ENCODE results near the gene HIC2. TPM values are rescaled to one million over a fixed set of nuclear protein-coding genes. Genes with fewer than 3 reads are reported as not detected.
"Not testable (repeated sequence)": the region's sequence is repeated elsewhere in the genome, so short reads cannot be mapped to it uniquely, and the experiment has no call there.

Gene HIC2
- total RNA-seq, 1 donor: 3.3 TPM

DNA sequence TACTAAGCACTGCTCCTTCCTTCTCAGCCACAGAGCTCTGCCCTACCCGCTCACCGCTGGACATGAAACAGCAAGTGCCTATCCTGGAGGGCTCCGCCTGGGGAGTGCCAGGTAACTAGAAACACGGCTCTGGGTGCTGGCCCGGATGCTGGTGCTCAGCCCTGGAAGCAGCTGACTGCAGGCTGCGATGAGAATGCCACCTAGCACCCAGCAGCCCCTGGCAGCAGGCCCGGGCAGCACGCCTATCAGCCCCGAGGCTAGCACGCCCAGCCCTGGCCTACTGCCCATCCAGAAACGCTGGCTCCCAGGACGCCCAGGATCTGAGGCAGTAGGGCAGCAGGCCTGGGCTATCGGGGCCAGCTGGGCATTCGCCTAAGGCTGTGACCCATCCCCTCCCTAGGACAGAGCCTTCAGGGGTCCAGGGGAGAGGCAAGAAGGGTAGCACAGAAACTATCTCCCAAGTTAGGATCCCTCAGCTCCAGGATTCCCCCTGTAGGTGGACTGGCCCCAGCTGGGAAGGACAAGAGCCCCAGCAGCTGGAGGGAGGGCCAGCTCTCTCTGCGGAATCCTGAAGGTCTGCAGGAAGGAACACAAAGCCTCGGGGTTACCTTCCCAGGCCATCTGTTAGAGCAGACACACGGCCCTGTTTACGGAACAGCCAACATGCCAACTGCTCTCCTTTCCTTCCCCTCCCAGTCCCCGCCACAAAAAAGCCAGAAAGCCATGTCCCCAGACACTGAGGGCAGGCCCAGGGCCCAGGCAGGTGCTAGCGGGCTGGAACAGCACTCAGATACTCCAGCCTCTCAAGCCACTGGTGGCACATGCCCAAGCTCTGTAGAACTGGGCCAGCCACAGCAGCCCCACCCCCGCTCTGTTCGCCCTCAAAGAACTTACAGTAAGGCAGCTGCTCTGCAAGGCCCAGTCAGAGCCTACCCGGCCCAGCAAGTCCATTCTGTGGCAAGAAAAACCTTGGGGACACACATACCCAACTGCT lies 76.9 kb downstream of the HIC2 start:
- not testable (repeated sequence) for DNase-seq (ENCODE audit: low read depth); H3K4me3 ChIP-seq (ENCODE audit: low read depth, low read length)

- not testable (repeated sequence) for H3K4me3 ChIP-seq (ENCODE audit: low read depth, low read length); DNase-seq (ENCODE audit: low read depth)
Observed at GRCh38 chr22:21497984-21498383, 80.8 kb downstream of the HIC2 start.

DNA sequence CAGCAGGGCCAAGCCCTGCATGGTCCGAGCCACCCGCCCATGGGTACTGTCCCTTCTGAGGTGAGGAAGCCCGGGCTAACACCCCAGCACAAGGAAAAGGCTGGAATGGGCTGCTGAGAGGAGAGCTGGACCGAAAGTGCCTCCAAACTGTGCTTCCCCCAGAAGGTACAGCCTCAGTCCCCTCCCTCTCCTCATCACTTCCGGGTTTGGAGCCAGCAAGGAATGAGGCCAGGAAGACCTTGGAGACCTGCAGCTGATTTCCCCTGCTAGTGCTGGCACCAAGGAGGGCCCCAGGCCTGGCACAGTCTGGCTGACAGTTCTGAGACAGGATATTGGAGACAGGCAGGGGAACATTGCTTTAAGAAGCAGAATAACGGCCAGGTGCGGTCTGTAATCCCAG lies 81.3 kb downstream of the HIC2 start:
- not testable (repeated sequence) for H3K4me3 ChIP-seq (ENCODE audit: low read depth, low read length); DNase-seq (ENCODE audit: low read depth)

DNA sequence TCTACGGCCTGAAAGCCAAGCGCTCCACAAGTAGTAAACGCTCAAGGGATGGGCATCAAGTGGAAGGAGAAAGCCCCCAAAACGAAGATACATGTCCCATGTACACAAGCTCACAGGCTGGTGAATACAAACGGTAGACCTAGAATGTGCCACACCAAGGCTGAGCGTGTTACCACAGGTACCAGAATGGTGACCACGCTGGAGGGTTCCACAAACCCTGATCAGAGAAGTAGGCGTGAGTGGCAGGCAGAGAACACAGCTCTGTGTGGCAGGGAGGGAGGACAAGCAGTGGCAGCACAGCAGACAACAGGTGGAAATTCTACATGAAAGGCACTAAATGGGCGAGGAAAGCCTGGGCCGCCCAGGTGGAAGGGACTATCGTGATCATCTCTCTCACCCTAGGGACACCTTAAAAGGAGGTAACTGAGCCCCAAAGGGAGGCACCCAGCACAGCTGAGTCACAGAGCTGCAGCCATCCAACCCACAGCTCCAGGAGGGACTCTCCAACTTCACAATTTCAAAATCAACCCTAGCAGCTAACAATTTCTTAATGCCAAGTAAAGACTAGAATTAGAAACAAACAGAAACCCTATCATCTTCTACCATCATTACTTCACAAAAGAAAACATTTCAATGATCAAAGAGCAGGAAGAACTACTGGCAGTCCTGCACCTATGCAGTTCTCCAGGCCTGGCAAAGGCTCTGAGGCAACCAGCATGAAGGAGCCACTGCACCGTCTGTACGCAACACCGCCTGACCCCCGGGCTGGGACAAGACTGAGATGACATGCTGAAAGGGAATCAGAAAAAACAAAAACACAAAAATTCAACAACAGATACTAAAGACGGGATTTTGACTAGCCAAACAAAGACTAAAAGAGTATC lies 82.7 kb downstream of the HIC2 start:
- not testable (repeated sequence) for H3K4me3 ChIP-seq (ENCODE audit: low read depth, low read length); DNase-seq (ENCODE audit: low read depth)

Small RNA genes within 50 kb of the gene (small RNA-seq; reads per million reads assigned to genes)
- gene RF00492: not detected
- not detected for gene RN7SKP63

Other genes starting within 250 kb of the HIC2 start
- gene RIMBP3B, start 33.6 kb upstream of the HIC2 start, total RNA-seq (ENCODE audit: low replicate concordance): 0.09 TPM in 1 of 2 replicates, not detected in the other
- gene TMEM191C, start 50.0 kb downstream of the HIC2 start, total RNA-seq (ENCODE audit: low replicate concordance): 0.08 and 0.45 TPM in 2 replicates
- gene RIMBP3C, start 134.1 kb downstream of the HIC2 start, total RNA-seq (ENCODE audit: low replicate concordance): 0.49 and 0.63 TPM in 2 replicates
- gene UBE2L3, start 150.3 kb downstream of the HIC2 start, total RNA-seq (ENCODE audit: low replicate concordance): 39.0 and 59.7 TPM in 2 replicates
- gene YDJC, start 212.7 kb downstream of the HIC2 start, total RNA-seq (ENCODE audit: low replicate concordance): 14.6 and 25.2 TPM in 2 replicates
- gene CCDC116, start 215.4 kb downstream of the HIC2 start, total RNA-seq (ENCODE audit: low replicate concordance): 0.18 and 0.25 TPM in 2 replicates
- gene SDF2L1, start 224.9 kb downstream of the HIC2 start, total RNA-seq (ENCODE audit: low replicate concordance): 10.6 and 18.3 TPM in 2 replicates
- gene PPIL2, start 248.6 kb downstream of the HIC2 start, total RNA-seq (ENCODE audit: low replicate concordance): 10.0 and 30.5 TPM in 2 replicates

Measured in fibroblast of the aortic adventitia (primary cell).